GM19397 (cell line): Measurements from ENCODE around the gene C2CD2.

Source experiments
- ATAC-seq: cut with Tn5 transposase; IDR thresholded peaks from one replicate; pipeline ENCODE4 v1.9.1; 2021; ENCODE audit warnings: mild to moderate bottlenecking, moderate library complexity; ENCODE audit not compliant: unreplicated experiment

The C2CD2 gene

GRCh38 chr21:41975391-41976272 lies 21.8 kb upstream of the C2CD2 start:
- no peak for ATAC-seq

GRCh38 chr21:41974752-41975053 lies 20.9 kb upstream of the C2CD2 start:
- ATAC-seq: no peak

GRCh38 chr21:41973861-41974751 lies 20.3 kb upstream of the C2CD2 start:
- ATAC-seq: no peak

- no peak for ATAC-seq
These were observed 19.6 kb upstream of the C2CD2 start for GRCh38 chr21:41973427-41973831.

GRCh38 chr21:41972511-41973205 lies 18.8 kb upstream of the C2CD2 start:
- ATAC-seq: no peak

GRCh38 chr21:41971891-41972290 lies 18.1 kb upstream of the C2CD2 start:
- ATAC-seq: no peak

- ATAC-seq: no peak
These were observed 17.2 kb upstream of the C2CD2 start for GRCh38 chr21:41970751-41971653.

- ATAC-seq: no peak
These were observed 16.2 kb upstream of the C2CD2 start for GRCh38 chr21:41970106-41970391.

GRCh38 chr21:41967708-41968107 lies 13.9 kb upstream of the C2CD2 start:
- ATAC-seq: no peak

GRCh38 chr21:41966872-41967621 lies 13.2 kb upstream of the C2CD2 start:
- no peak for ATAC-seq

GRCh38 chr21:41966041-41966833 lies 12.4 kb upstream of the C2CD2 start:
- no peak for ATAC-seq

- no peak for ATAC-seq
These were observed 11.7 kb upstream of the C2CD2 start for GRCh38 chr21:41965461-41966013.

GRCh38 chr21:41965045-41965444 lies 11.2 kb upstream of the C2CD2 start:
- no peak for ATAC-seq

- ATAC-seq: no peak
These were observed 10.4 kb upstream of the C2CD2 start for GRCh38 chr21:41964171-41964570.

- no peak for ATAC-seq
These were observed 8.7 kb upstream of the C2CD2 start for GRCh38 chr21:41962425-41962966.

GRCh38 chr21:41961753-41962152 lies 7.9 kb upstream of the C2CD2 start:
- ATAC-seq: no peak

- ATAC-seq: no peak
These were observed 7.5 kb upstream of the C2CD2 start for GRCh38 chr21:41961282-41961701.

- no peak for ATAC-seq
These were observed 6.6 kb upstream of the C2CD2 start for GRCh38 chr21:41960386-41960785.
